GM23338 (cell line): ENCODE measurements around the gene PUM2. TPM values are rescaled to one million over a fixed set of nuclear protein-coding genes. Genes with fewer than 3 reads are reported as not detected.

ENCODE experiments used
- ATAC-seq: fragments of 200-7000 bp; cut with Tn5 transposase; 3 replicates; pipeline ENCODE4 v1.9.1; 2020
- DNase-seq: peaks from one replicate; pipeline ENCODE4 v3.0.0-alpha.2; 2015; ENCODE audit warnings: low spot score
- H2AFZ ChIP-seq: fragments of 200-600 bp; sonication (generic); 2 replicates; pipeline ENCODE4 v1.8.0; 2016; ENCODE audit warnings: antibody characterized with exemption, mild to moderate bottlenecking, moderate library complexity
- H3F3A ChIP-seq: fragments of 200-600 bp; sonication (generic); replicated peaks from 2 replicates; pipeline ENCODE4 v1.8.0; 2017; ENCODE audit warnings: antibody characterized with exemption, mixed run types, low read depth
- H3K27ac ChIP-seq: fragments of 200-600 bp; sonication (generic); 2 replicates; pipeline ENCODE4 v1.6.1; 2016; ENCODE audit warnings: low read depth
- H3K27me3 ChIP-seq: fragments of 200-600 bp; sonication (generic); 2 replicates; pipeline ENCODE4 v1.8.0; 2016; ENCODE audit warnings: mild to moderate bottlenecking, mixed run types, moderate library complexity; ENCODE audit not compliant: insufficient read depth
- H3K36me3 ChIP-seq: fragments of 200-600 bp; sonication (generic); 2 replicates; pipeline ENCODE4 v1.8.0; 2016; ENCODE audit warnings: mild to moderate bottlenecking; ENCODE audit not compliant: insufficient read depth
- H3K4me1 ChIP-seq: fragments of 200-600 bp; sonication (generic); 2 replicates; pipeline ENCODE4 v1.8.0; 2016; ENCODE audit warnings: mild to moderate bottlenecking, moderate library complexity; ENCODE audit not compliant: insufficient read depth
- H3K4me2 ChIP-seq: fragments of 200-600 bp; sonication (generic); 2 replicates; pipeline ENCODE4 v1.7.1; 2017; ENCODE audit warnings: mixed run types
- H3K4me3 ChIP-seq: fragments of 200-600 bp; sonication (generic); 2 replicates; pipeline ENCODE4 v1.6.1; 2016; ENCODE audit warnings: mixed run types
- H3K79me2 ChIP-seq: fragments of 200-600 bp; sonication (generic); replicated peaks from 2 replicates; pipeline ENCODE4 v1.8.0; 2017; ENCODE audit warnings: mild to moderate bottlenecking; ENCODE audit not compliant: insufficient read depth
- H3K9me2 ChIP-seq: fragments of 200-600 bp; sonication (generic); 2 replicates; pipeline ENCODE4 v1.8.0; 2017; ENCODE audit not compliant: insufficient read depth
- H4K20me1 ChIP-seq: fragments of 200-600 bp; sonication (generic); replicated peaks from 2 replicates; pipeline ENCODE4 v1.8.0; 2017; ENCODE audit warnings: mild to moderate bottlenecking; ENCODE audit not compliant: insufficient read depth
- H3K27ac Mint-ChIP-seq: 2 replicates; pipeline ENCODE4 v1.8.0; 2020; ENCODE audit warnings: inconsistent platforms, mild to moderate bottlenecking, moderate library complexity, mixed read lengths
- H3K27me3 Mint-ChIP-seq: 3 replicates; pipeline ENCODE4 v1.8.0; 2022; ENCODE audit warnings: low read depth, mild to moderate bottlenecking, moderate library complexity, mixed read lengths, inconsistent platforms; ENCODE audit not compliant: insufficient read depth, poor library complexity
- H3K36me3 Mint-ChIP-seq: 3 replicates; pipeline ENCODE4 v1.8.0; 2021; ENCODE audit warnings: low read depth, mild to moderate bottlenecking, inconsistent platforms, moderate library complexity, mixed read lengths
- H3K4me1 Mint-ChIP-seq: 3 replicates; pipeline ENCODE4 v1.8.0; 2020; ENCODE audit warnings: mild to moderate bottlenecking, inconsistent platforms, mixed read lengths
- H3K4me3 Mint-ChIP-seq: 3 replicates; pipeline ENCODE4 v1.8.0; 2021; ENCODE audit warnings: moderate library complexity, mild to moderate bottlenecking, inconsistent platforms, mixed read lengths
- H3K9me3 Mint-ChIP-seq: 3 replicates; pipeline ENCODE4 v1.8.0; 2020; ENCODE audit warnings: moderate library complexity, mild to moderate bottlenecking, inconsistent platforms, mixed read lengths
- CREB1 ChIP-seq: fragments of 250-450 bp; sonication (Bioruptor Pico); IDR thresholded peaks from 2 replicates; pipeline ENCODE4 v1.5.0; 2020; ENCODE audit warnings: low read depth, mild to moderate bottlenecking, moderate library complexity
- ETS1 ChIP-seq: IDR thresholded peaks from 2 replicates; pipeline ENCODE4 v1.6.1; 2016; ENCODE audit warnings: antibody characterized with exemption
- EZH2 ChIP-seq: fragments of 200-600 bp; sonication (generic); IDR thresholded peaks from one replicate; pipeline ENCODE4 v1.8.0; 2017; ENCODE audit warnings: antibody characterized with exemption, mild to moderate bottlenecking, low read depth; ENCODE audit not compliant: unreplicated experiment
- NANOG ChIP-seq: IDR thresholded peaks from 2 replicates; pipeline ENCODE4 v1.6.1; 2016; ENCODE audit warnings: antibody characterized with exemption, borderline replicate concordance
- STAT1 ChIP-seq: IDR thresholded peaks from one replicate; pipeline ENCODE4 v1.6.1; 2016; ENCODE audit warnings: antibody characterized with exemption; ENCODE audit not compliant: unreplicated experiment
- ZNF331 ChIP-seq: fragments of 250-450 bp; sonication (Bioruptor Pico); IDR thresholded peaks from 2 replicates; pipeline ENCODE4 v1.5.0; 2020; ENCODE audit warnings: low read depth, mild to moderate bottlenecking, moderate library complexity
- ZNF462 ChIP-seq: fragments of 250-450 bp; sonication (Bioruptor Pico); IDR thresholded peaks from 2 replicates; pipeline ENCODE4 v1.5.0; 2020; ENCODE audit warnings: mild to moderate bottlenecking, moderate library complexity
- polyA plus RNA-seq: library from polyadenylated mRNA; unstranded; fragments of >200 nt; fragmentation: Nextera tagmentation; extraction: Ambion mirVana; gene quantifications from 2 replicates; pipeline ENCODE4 v1.2.1, GENCODE V29; 2016
- total RNA-seq: library from RNA; depleted of rRNA; stranded (reverse); fragments of >200 nt; shearing (Covaris generic); gene quantifications from 2 replicates; pipeline ENCODE4 v1.2.3, GENCODE V29; 2014
- TF ChIP-seq, protein P1 (sequence below): IDR thresholded peaks from one replicate; pipeline ENCODE4 v1.6.1; 2018; ENCODE audit warnings: antibody characterized with exemption; ENCODE audit not compliant: unreplicated experiment

PUM2 gene
- total and polyA plus RNA-seq, 2 experiments from 2014 or later: 29.9 to 94.1 TPM

GRCh38 chr2:20359096-20359495 lies 8.5 kb upstream of the PUM2 start:
- Histone ChIP-seq H3F3A (no peaks in the 10 kb centered on the region), H2AFZ (no peak overlapping the region), H3K4me3 (no peak overlapping the region), H3K36me3 (no peaks in the 10 kb centered on the region), H3K27me3 (no peaks in the 10 kb centered on the region), H3K79me2 (no peaks in the 10 kb centered on the region), H3K4me2 (no peak overlapping the region), H3K4me1 (no peaks in the 10 kb centered on the region), H4K20me1 (no peaks in the 10 kb centered on the region), H3K27ac (no peak overlapping the region), H3K9me2 (no peaks in the 10 kb centered on the region)
- H3K9me3 Mint-ChIP-seq: no peaks in the 10 kb centered on the region
- no peaks in the 10 kb centered on the region for H3K27me3 Mint-ChIP-seq
- no peaks in the 10 kb centered on the region; the same call in 2 of the 3 replicates for H3K4me1 Mint-ChIP-seq
- no peaks in the 10 kb centered on the region for H3K36me3 Mint-ChIP-seq
- ATAC-seq (no peak), DNase-seq (no peak)
- H3K4me3 Mint-ChIP-seq: no peak overlapping the region
- no peak for TF ChIP-seq ZNF331 (CRISPR knock-in tag)
- no peak for TF ChIP-seq EZH2
- no peak for TF ChIP-seq NANOG
- TF ChIP-seq, protein P1, sequence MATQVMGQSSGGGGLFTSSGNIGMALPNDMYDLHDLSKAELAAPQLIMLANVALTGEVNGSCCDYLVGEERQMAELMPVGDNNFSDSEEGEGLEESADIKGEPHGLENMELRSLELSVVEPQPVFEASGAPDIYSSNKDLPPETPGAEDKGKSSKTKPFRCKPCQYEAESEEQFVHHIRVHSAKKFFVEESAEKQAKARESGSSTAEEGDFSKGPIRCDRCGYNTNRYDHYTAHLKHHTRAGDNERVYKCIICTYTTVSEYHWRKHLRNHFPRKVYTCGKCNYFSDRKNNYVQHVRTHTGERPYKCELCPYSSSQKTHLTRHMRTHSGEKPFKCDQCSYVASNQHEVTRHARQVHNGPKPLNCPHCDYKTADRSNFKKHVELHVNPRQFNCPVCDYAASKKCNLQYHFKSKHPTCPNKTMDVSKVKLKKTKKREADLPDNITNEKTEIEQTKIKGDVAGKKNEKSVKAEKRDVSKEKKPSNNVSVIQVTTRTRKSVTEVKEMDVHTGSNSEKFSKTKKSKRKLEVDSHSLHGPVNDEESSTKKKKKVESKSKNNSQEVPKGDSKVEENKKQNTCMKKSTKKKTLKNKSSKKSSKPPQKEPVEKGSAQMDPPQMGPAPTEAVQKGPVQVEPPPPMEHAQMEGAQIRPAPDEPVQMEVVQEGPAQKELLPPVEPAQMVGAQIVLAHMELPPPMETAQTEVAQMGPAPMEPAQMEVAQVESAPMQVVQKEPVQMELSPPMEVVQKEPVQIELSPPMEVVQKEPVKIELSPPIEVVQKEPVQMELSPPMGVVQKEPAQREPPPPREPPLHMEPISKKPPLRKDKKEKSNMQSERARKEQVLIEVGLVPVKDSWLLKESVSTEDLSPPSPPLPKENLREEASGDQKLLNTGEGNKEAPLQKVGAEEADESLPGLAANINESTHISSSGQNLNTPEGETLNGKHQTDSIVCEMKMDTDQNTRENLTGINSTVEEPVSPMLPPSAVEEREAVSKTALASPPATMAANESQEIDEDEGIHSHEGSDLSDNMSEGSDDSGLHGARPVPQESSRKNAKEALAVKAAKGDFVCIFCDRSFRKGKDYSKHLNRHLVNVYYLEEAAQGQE: no peak
- TF ChIP-seq ZNF462 (CRISPR knock-in tag): no peak
- no peak for TF ChIP-seq CREB1 (CRISPR knock-in tag)
- TF ChIP-seq STAT1: no peak
- TF ChIP-seq ETS1: no peak
- H3K27ac Mint-ChIP-seq: no peak overlapping the region
